Islet precursor cell (in vitro differentiated cells): ENCODE data around the gene RMDN2.
"Not testable (repeated sequence)": the region's sequence is repeated elsewhere in the genome, so short reads cannot be mapped to it uniquely, and the experiment has no call there.

Experiments
- DNase-seq: peaks from one replicate; pipeline ENCODE4 v3.0.0-alpha.2; 2018

RMDN2 gene

GRCh38 chr2:37997629-37998028, 72.5 kb downstream of the RMDN2 start:
- DNase-seq, result no peak

DNA sequence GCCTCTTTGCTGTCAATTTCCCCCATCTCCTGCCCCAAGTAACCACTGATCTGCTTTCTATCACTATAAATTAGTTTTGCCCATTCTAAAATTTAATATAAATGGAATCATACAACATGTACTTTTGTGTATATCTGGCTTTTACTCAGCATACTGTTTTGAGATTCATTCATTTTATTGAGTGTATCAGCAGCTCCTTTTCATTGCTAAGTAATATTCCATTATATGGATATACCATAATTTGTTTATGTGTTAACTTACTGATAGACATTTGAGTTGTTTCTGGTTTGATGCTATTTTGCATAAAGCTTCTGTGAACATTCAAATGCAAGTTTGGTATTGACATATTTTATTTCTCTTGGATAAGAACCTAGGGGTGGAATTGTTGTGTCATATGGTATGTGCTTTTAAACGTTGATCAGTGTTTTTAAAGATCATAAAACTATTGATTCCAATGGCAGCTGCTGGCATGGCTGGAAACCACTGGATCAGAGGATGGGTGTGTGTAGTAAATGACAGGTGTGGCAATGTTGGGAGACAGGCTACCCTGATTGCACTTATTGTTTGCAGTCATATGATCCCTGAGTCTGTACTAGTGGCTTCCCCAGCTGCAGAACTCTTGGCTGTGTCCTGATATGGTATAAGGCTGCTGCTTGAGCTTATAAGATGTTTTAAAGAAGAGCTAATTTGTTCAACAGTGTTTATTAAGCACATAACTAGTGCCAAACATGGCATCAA, 75.6 kb downstream of the RMDN2 start:
- no peak for DNase-seq

- not testable (repeated sequence) for DNase-seq
Observed at GRCh38 chr2:38010187-38010586, 85.1 kb downstream of the RMDN2 start.

DNA sequence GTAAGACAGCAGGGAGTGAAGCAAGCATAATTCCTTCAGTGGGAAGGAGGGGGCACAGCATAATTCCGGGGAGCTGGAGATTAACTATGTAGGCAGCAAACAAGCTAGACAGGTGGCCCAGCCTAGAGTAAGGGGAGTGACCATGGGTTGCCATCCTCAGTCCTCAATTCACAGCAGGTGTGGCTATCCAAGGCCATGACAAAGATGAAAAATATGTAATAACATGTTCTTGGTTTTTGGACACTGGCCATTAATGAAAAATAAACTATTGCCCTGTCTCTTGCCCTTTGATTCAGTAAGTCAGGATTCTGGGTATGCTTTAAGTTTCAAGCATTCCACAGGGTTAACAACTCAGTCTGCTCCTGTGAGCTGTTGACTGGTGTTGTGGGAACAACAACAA, 85.9 kb downstream of the RMDN2 start:
- no peak for DNase-seq

DNA sequence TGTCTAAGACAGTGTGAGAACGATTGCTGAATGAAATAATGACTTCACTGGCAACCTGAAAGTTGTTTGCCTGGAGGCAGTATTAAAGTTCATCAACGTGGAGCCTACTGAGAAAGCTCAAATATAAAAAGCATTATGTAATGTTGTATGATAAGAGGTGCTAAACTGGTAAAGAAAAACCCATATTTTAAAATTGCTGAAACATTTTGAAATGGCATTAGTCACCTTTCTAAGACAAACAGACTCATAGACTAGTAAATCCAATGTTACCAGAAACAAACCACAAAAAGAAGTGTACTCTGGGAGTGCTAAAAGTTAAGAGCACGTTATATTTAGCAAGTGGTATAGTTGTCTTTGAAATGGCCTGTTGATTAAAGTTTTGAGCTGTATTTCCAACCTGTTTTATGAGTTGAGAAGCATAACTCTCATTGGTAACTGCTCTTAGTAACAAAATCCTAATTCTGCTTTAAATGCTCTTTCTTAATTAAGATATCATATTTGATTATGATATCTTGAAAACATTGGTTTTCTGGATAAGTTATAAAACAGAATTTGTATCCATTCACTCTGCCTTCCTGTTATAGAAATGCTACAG, 88.2 kb downstream of the RMDN2 start:
- no peak for DNase-seq

GRCh38 chr2:38016219-38016618, 91.1 kb downstream of the RMDN2 start:
- DNase-seq, result no peak

- DNase-seq, result no peak
Observed at GRCh38 chr2:38017836-38018235, 92.7 kb downstream of the RMDN2 start.

GRCh38 chr2:38020359-38021069, 95.4 kb downstream of the RMDN2 start:
- not testable (repeated sequence) for DNase-seq

DNA sequence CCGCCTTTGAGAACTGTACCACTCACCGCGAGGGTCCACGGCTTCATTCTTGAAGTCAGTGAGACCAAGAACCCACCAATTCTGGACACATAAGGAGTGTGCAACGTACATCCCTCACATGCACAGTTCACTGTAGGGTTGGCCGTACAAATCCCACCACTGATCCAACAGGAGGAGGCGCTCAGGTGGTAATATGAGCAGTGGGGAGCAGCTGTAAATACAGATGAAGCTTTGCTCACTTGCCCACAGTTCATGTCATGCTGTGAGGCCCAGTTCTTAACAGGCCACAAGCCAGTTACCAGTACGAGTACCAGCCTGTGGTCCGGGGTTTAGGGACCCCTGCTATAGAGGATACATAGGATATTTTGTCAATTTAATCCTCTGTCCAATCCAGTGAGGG, 96.5 kb downstream of the RMDN2 start:
- DNase-seq, result no peak

GRCh38 chr2:38026846-38027245, 101.8 kb downstream of the RMDN2 start:
- DNase-seq, result no peak

DNA sequence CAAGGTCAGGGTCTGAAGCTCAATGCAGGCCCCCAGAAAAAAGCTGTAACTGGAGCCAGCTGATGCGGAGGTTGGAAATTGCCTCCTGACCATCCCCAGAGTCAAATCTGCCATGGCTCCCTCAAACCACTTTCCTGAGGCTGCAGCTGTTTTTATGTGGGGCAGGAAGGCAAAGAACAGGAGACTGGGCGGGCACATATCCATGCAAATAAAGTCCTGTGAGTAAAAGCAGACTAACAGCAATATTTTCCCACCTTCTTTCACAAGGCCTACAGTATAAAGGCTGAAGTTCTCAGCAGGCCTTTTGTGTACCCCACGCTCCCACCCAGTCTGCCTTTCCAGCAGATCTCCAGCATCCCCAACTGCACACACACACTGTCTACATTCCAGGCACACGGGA, 103.7 kb downstream of the RMDN2 start:
- no peak for DNase-seq

DNA sequence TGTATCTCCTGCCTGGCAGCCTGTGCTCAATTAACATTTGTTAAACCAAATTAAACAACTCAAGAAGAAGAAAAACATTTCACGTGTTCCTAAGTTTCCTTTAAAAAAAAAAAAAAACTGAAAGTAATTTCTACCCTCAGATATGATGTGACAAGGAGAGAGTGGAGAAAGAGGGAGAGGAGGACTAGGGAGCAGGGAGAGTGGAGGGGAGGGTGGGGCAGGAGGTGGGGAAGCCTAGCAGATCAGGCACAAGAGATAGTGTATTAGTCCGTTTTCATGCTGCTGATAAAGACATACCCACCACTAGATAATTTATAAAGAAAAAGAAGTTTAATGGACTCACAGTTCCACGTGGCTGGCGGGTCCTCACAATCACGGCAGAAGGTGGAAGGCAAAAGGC, 104.4 kb downstream of the RMDN2 start:
- no peak for DNase-seq

DNA sequence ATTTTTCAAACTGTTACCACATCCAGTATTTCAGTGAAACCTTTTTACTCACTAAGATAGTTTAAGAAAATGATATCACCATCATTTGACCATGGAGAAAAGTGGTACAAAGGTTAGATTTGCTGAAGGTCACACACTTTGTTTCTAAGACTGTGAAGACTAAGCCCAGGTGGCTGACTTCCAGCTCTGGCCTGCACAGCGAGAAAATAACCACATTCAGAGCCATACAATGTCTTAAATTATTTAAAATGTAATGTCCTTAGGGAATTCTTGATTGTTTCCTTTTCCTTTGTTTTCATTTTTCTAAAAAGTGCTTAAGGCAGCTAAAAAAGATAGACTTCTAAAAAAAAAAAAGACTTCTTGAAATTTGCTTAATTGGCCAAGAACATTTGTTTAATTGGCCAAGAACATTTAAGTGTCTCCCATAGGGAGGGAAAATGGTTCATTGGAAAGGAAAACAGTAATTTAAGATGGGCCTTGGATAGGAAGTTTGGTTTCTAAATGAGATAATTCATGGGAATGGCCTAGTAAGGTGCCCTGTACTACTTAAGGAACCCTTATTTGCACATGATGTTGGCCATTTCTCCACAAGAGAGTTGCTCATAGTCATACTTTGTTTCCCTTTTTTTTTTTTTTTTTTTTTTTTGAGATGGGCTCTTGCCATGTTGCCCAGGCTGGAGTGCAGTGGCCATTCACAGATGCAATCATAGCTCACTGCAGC, 105.7 kb downstream of the RMDN2 start:
- no peak for DNase-seq

- DNase-seq, result no peak
Observed at GRCh38 chr2:38032946-38033345, 107.9 kb downstream of the RMDN2 start.

DNA sequence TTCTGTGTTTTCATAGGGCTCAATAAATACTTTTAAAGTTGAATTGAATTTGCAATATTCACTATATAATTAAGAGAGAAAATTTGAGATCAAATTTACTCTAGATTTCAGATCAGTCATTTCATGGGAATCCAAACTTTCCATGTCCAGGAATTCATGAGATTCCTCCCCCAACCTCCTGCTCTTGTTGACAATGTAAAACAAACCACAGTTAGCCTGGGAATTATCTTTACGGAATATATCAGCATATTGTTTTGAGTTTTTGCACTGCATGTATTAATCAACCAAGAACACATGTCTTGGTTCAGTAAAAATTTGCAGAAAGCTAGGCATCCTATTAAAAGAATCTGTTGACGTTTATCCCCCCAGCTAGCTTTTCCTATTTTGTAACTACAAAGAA, 108.6 kb downstream of the RMDN2 start:
- DNase-seq, result no peak

DNA sequence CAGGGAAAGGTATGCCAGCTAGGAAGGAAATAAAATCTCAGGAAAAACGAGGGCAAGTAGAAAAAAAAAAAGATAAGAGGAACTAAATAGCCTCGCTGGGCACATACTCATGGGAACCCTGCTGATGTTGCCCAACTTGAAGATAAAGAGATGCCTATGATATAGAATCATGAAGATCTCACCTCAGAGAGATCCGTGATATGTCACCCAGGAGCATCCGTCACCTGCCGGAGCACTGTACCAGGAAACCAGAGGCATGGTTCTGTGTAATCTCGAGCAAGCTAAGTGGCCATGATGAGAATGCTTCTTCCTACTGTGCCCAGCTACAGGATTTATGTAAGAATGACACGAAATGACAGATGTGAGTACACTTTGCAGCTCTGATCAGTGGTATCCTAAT, 110.9 kb downstream of the RMDN2 start:
- no peak for DNase-seq

DNA sequence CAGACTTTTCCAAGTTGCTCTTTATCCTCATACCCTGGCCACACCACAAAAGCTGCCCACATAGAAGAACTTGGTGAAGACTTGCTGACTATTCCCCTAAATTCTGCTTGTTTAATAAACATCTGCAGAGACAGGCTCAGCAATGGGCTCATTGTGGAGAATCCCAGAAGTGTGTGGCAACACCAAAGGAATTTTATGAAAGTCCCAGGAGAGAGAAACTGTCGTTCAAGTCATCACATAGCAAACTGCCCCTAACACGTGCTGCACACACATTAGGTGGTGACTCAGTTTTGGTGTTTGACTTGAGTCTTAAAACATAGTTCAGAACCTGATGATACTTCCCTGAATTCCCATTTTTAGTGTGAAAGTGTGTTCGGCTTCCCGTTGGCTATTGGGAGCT, 112.2 kb downstream of the RMDN2 start:
- DNase-seq, result no peak

DNA sequence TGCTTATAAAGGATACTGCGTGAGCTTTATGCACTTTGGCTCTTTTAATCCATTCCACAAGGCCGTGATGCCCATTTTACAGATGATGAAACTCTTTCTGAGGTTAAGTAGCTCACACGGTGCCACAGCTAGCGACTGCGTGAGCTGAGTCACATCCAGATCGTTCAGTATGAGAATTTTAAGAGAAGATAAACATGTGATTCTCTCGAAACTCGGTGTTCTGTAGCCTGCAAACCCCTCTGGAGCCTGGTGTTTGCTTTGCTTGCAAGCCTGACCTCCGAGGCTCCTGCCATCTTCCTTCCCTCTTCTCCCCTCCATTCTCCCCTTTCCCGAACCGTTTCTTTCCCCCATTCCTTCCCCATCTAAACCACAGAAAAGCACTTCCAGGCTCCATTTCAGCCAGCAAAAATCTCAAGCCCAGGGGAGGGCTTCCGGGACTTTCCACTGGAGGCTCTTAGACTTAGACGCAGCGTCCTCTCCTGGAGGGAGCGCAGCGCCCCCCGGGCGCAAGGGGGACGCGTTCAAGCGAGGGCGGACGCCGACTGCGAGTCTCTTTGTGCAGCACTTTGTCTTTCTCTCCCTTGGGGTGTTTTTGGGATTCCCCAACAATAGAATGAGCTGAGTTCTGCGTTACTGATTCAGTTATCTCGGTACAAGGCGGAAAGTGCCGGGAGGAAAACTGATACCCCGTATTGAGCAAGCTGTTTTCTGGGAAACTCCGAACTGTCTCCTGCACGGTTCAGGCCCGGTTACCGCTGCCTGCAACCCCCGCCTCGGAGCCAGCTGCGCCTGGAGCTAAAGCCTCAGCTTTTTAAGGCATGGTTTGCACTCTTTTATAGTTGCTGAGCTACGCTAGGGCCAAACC, 112.9 kb downstream of the RMDN2 start:
- DNase-seq, result peak; percentile 63

GRCh38 chr2:38038682-38039081, 113.6 kb downstream of the RMDN2 start:
- no peak for DNase-seq

GRCh38 chr2:38039121-38039910, 114.2 kb downstream of the RMDN2 start:
- DNase-seq, result no peak

GRCh38 chr2:38045811-38046210, 120.7 kb downstream of the RMDN2 start:
- DNase-seq, result no peak

DNA sequence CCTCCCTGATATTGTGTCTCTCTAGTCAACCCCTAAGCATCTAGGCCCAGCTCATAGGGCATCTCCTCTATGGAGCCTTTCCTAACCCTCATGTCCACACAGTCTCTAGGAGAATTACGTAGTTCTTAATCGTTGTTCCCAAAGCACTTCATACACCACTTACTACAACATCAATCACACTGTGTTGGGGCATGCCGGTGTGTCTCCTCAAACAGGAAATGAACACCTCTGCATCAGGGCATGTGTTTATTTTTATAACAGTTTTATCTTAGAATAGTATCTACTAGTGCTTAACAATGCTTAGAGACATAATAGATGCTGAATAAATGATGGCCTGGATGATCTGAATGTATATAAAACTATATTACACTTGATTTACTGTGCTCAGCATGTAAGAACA, 131.1 kb downstream of the RMDN2 start:
- DNase-seq, result no peak
